T-cell (primary cell): ENCODE measurements around the gene DST. TPM values are rescaled to one million over a fixed set of nuclear protein-coding genes. Genes with fewer than 3 reads are reported as not detected.

ENCODE experiments used
- ATAC-seq, 4 experiments: fragments of 200-7000 bp in 3 of 4; fragments of 150-1000 bp in 1 of 4; cut with Tn5 transposase; replicated peaks in 1 of 4; 1 replicate in 3 of 4; 2 replicates in 1 of 4; pipeline ENCODE4 v1.10.0; 2021; ENCODE audit warnings: moderate library complexity in 3 of 4, mild to moderate bottlenecking in 2 of 4, moderate number of reproducible peaks in 1 of 4
- CTCF ChIA-PET, 2 donors: fragments of 300-600 bp; sonication (Branson Sonifier 250); formaldehyde crosslinking; loops; one replicate each; lab custom pipeline; 2022; ENCODE audit warnings: antibody characterized with exemption in 2 of 2; lab: Charles Lee
- POLR2A ChIA-PET, 2 donors: fragments of 300-600 bp; sonication (Branson Sonifier 250); formaldehyde crosslinking; loops; one replicate each; lab custom pipeline; 2022; ENCODE audit warnings: antibody characterized with exemption in 2 of 2; lab: Charles Lee
- DNase-seq, 35 experiments: peaks; one replicate each; pipeline versions ENCODE4 v3.0.0 to v3.0.0-alpha.2; 2013 to 2023
- H3K27ac ChIP-seq: one replicate; pipeline ENCODE4 v1.5.1; 2013; ENCODE audit warnings: low read length
- H3K27me3 ChIP-seq, 2 experiments: replicated peaks in 1 of 2; 1 replicate in 1 of 2; 2 replicates in 1 of 2; pipeline versions ENCODE4 v1.6.1 to v1.7.0; 2013; ENCODE audit warnings: low read length in 1 of 2, mixed read lengths in 1 of 2; ENCODE audit not compliant: control insufficient read depth in 2 of 2, insufficient read depth in 2 of 2; ENCODE audit errors: extremely low read depth in 1 of 2
- H3K36me3 ChIP-seq, 2 donors: 1 replicate in 1 of 2; 2 replicates in 1 of 2; pipeline versions ENCODE4 v1.6.1 to v1.7.0; 2013; ENCODE audit warnings: low read length in 1 of 2; ENCODE audit not compliant: control insufficient read depth in 2 of 2, insufficient read depth in 1 of 2; ENCODE audit errors: extremely low read depth in 1 of 2
- H3K4me1 ChIP-seq, 2 experiments: 1 replicate in 1 of 2; 2 replicates in 1 of 2; pipeline versions ENCODE4 v1.6.1 to v1.7.0; 2013; ENCODE audit warnings: low read length in 2 of 2, mixed read lengths in 1 of 2; ENCODE audit not compliant: insufficient read depth in 2 of 2, control insufficient read depth in 1 of 2; ENCODE audit errors: extremely low read depth in 1 of 2
- H3K4me3 ChIP-seq, 2 donors: 1 replicate in 1 of 2; 2 replicates in 1 of 2; pipeline versions ENCODE4 v1.5.1 to v1.7.0; 2013; ENCODE audit warnings: mild to moderate bottlenecking in 2 of 2, low read length in 1 of 2, moderate library complexity in 1 of 2; ENCODE audit not compliant: control insufficient read depth in 1 of 2; ENCODE audit errors: extremely low read depth in 1 of 2
- H3K9me3 ChIP-seq: 2 replicates; pipeline ENCODE4 v1.7.0; 2013
- H3K27ac Mint-ChIP-seq, 2 donors: one replicate each; pipeline ENCODE4 v1.8.0; 2020 to 2021; ENCODE audit warnings: mild to moderate bottlenecking in 2 of 2, mixed read lengths in 2 of 2
- H3K27me3 Mint-ChIP-seq, 2 donors: one replicate each; pipeline ENCODE4 v1.8.0; 2021 to 2022; ENCODE audit warnings: mixed read lengths in 2 of 2
- H3K36me3 Mint-ChIP-seq: one replicate; pipeline ENCODE4 v1.8.0; 2021; ENCODE audit warnings: mixed read lengths
- H3K4me1 Mint-ChIP-seq, 3 donors: one replicate each; pipeline ENCODE4 v1.8.0; 2020 to 2022; ENCODE audit warnings: mixed read lengths in 3 of 3, mild to moderate bottlenecking in 1 of 3
- H3K4me3 Mint-ChIP-seq, 3 donors: one replicate each; pipeline ENCODE4 v1.8.0; 2020 to 2022; ENCODE audit warnings: mild to moderate bottlenecking in 3 of 3, mixed read lengths in 3 of 3, moderate library complexity in 3 of 3
- H3K9me3 Mint-ChIP-seq, 3 donors: one replicate each; pipeline ENCODE4 v1.8.0; 2020 to 2022; ENCODE audit warnings: mixed read lengths in 3 of 3
- WGBS: methylation state at CpG from one replicate; pipeline ENCODE4 v1.1.5; 2013; ENCODE audit warnings: missing lambda C conversion rate; ENCODE audit not compliant: insufficient coverage; 5-methylcytosine and 5-hydroxymethylcytosine counted together
- total RNA-seq, 35 experiments: library from RNA in 6 of 35; stranded (reverse) in 6 of 35; fragments of 120-200 nt in 1 of 35; gene quantifications; one replicate each; pipeline versions ENCODE4 v1.2.1 to v1.2.4 and lab custom pipeline; 2013 to 2026

The DST gene
- total RNA-seq, 5 donors from 2014 or later (not counting 1 experiment from before 2014, with no cell fraction given): 3.1 to 12.1 (median 7.4) TPM

DNA sequence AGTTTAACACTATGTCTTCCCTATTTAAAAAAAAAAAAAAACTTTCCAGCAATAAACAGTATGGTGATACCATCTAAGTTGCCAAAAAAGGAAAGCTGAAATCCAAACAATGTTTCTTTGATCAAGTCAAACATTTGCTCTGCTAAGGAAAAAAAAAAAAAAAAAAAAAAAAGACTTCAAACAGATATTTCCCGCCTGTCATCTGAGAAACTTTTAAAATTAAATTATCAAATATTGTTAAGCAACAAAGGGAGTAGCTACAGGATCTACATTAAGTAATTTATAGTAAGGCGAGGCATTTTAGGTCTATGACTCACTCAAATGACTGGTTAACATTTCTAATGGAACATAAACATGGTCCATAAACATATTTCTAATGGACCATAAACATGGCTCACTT is 121.2 kb downstream of the DST start:
- peaks cover 3% of the 10 kb centered on the region for H3K36me3 Mint-ChIP-seq
- Histone ChIP-seq H3K4me3 (no peak overlapping the region), H3K4me1 (no peaks in the 10 kb centered on the region), H3K36me3 (no peaks in the 10 kb centered on the region), H3K9me3 (no peaks in the 10 kb centered on the region), H3K27ac (no peak overlapping the region), H3K27me3 (no peaks in the 10 kb centered on the region)
- H3K9me3 Mint-ChIP-seq: peaks cover 0 to 9% (median 8%) of the 10 kb centered on the region in 3 donors
- no peaks in the 10 kb centered on the region for H3K4me1 Mint-ChIP-seq
- POLR2A ChIA-PET: no interaction called here
- no peak overlapping the region for H3K4me3 Mint-ChIP-seq
- WGBS: no CpG with 5 or more reads among the region's 2 CpGs
- no peak overlapping the region for H3K27ac Mint-ChIP-seq
- DNase-seq (no peak), ATAC-seq (no peak)
- no peaks in the 10 kb centered on the region for H3K27me3 Mint-ChIP-seq
- CTCF ChIA-PET: no interaction called here

DNA sequence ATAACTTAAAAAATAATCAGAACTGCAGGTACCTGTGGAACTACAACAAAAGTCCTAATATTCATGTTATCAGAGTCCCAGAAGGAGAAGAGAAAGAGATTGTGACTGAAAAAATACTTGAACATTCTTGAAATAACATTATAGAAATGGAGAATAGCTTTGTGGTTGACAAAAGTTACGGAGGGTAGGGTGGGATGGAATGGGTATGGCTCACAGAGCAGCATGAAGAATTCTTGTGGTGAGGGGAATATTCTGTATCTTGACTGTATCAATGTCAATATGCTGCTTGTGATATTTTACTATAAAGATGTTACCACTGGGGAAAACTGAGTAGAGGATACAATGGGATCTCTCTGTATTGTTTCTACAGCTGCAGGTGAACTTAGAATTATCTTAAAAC is 122.5 kb downstream of the DST start:
- H3K36me3 ChIP-seq: no peaks in the 10 kb centered on the region
- Mint-ChIP-seq H3K4me1 (no peaks in the 10 kb centered on the region), H3K27me3 (no peaks in the 10 kb centered on the region), H3K36me3 (peaks cover 3% of the 10 kb centered on the region), H3K9me3 (peaks cover 0 to 9% (median 8%) of the 10 kb centered on the region in 3 donors), H3K4me3 (no peak overlapping the region), H3K27ac (no peak overlapping the region)
- no peak overlapping the region for H3K27ac ChIP-seq
- DNase-seq (no peak), ATAC-seq (no peak)
- CTCF ChIA-PET: interaction anchor here in 1 of 2 donors (1.3 kb wide), 1 partner anchor 22 kb away, joined by 8 read pairs; no protein-coding TSS in a partner anchor
- no peaks in the 10 kb centered on the region for H3K4me1 ChIP-seq
- POLR2A ChIA-PET: no interaction called here
- H3K4me3 ChIP-seq: no peak overlapping the region
- H3K27me3 ChIP-seq: no peaks in the 10 kb centered on the region
- WGBS: no CpG with 5 or more reads among the region's 1 CpG
- H3K9me3 ChIP-seq: no peaks in the 10 kb centered on the region

DNA sequence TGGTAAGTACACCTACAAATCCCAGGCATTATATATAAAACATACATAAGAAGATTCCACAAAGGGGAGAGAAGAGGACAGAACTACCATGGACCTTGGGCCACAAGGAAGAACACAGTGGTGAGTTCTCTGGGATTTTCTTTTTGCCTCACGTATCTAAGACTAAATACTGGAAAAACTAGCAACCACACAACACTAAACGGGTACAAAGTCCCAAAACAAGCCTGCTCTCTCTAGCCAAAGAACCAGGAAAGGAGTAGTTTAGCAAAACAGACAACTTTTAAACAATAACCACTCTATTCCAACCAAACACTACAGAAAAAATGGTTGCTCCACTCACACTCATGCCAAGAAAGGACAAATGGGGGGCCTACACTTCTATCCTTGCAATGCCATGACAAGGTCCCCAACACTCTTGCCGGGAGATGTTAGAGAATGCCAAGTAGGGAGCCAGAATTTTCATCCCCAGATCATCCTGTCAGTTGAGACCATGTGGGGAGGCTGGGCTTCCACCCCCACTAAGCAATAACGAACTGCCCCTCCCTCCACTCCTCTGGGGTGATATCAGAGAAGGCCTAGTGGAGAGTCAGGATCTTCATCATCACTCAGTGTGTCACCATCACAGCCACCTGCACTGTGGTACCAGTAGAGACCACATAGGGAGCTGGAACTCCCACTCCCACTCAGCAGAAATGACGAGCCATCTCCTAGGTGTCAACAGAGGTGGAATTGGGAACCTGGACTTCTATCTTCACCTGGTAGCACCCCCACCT is 123.5 kb downstream of the DST start:
- Mint-ChIP-seq H3K27ac (no peak overlapping the region), H3K9me3 (peaks cover 0 to 9% (median 8%) of the 10 kb centered on the region in 3 donors), H3K4me1 (no peaks in the 10 kb centered on the region), H3K36me3 (peaks cover 3% of the 10 kb centered on the region), H3K4me3 (no peak overlapping the region), H3K27me3 (no peaks in the 10 kb centered on the region)
- WGBS: 63% methylated on average over 1 of the region's 5 CpGs
- ChIA-PET CTCF (interaction anchor here in 1 of 2 donors (1.3 kb wide), 1 partner anchor 23 kb away, joined by 8 read pairs; no protein-coding TSS in a partner anchor), POLR2A (no interaction called here)
- DNase-seq: no peak
- Histone ChIP-seq H3K36me3 (no peaks in the 10 kb centered on the region), H3K4me3 (no peak overlapping the region), H3K27ac (no peak overlapping the region), H3K9me3 (no peaks in the 10 kb centered on the region), H3K4me1 (no peaks in the 10 kb centered on the region), H3K27me3 (no peaks in the 10 kb centered on the region)
- ATAC-seq: no peak

DNA sequence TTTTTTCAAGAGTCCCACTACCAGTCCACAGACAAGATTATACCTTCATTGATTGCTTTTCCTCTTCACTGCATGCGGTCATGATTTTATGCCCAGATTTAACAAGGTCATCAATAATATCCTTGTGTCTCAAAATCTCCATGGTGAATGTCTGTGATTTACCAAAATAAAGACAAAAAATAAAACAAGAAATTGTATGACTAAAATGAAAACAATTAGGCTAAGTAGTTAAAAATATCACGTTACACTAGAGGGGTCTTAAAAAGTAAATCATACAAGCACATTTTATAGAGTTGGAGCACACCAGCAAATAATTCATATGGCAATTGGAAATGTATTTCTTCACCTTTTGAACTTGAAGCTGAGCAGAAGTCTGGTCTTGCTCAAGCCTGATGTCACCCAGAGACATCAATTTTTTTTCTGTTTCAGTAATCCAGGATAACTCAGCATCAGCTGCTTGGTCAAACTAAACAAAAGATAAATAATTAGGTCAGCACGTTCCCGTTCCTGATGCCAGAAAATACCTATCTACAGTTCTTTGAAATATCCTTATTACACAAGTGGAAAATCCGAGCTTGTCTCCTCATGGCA is 125.4 kb downstream of the DST start:
- H3K4me1 Mint-ChIP-seq: no peaks in the 10 kb centered on the region
- H3K4me3 Mint-ChIP-seq: no peak overlapping the region
- ATAC-seq: no peak
- no peaks in the 10 kb centered on the region for H3K27me3 Mint-ChIP-seq
- H3K36me3 Mint-ChIP-seq: peaks cover 3% of the 10 kb centered on the region
- peaks cover 0 to 9% (median 8%) of the 10 kb centered on the region in 3 donors for H3K9me3 Mint-ChIP-seq
- DNase-seq: no peak
- no peaks in the 10 kb centered on the region for H3K36me3 ChIP-seq
- ChIA-PET CTCF (interaction anchor here (0.6 kb wide), 2 partner anchors 25 to 357 kb away, joined by 3 read pairs; no protein-coding TSS in a partner anchor), POLR2A (interaction anchor here in 1 of 2 donors (1.1 kb wide), 1 partner anchor 23 kb away, joined by 4 read pairs; no protein-coding TSS in a partner anchor)
- no peaks in the 10 kb centered on the region for H3K9me3 ChIP-seq
- no peak overlapping the region for H3K4me3 ChIP-seq
- no peaks in the 10 kb centered on the region for H3K4me1 ChIP-seq
- H3K27ac ChIP-seq: no peak overlapping the region
- H3K27me3 ChIP-seq: no peaks in the 10 kb centered on the region
- no peak overlapping the region for H3K27ac Mint-ChIP-seq
- no CpG with 5 or more reads among the region's 5 CpGs for WGBS

GRCh38 chr6:56516003-56516402 is 126.7 kb downstream of the DST start:
- Mint-ChIP-seq H3K4me1 (no peaks in the 10 kb centered on the region), H3K36me3 (peaks cover 3% of the 10 kb centered on the region), H3K9me3 (peaks cover 0 to 9% (median 8%) of the 10 kb centered on the region in 3 donors), H3K27ac (no peak overlapping the region), H3K27me3 (no peaks in the 10 kb centered on the region), H3K4me3 (no peak overlapping the region)
- no peaks in the 10 kb centered on the region for H3K36me3 ChIP-seq
- no peaks in the 10 kb centered on the region for H3K27me3 ChIP-seq
- ChIA-PET POLR2A (no interaction called here), CTCF (interaction anchor here in 1 of 2 donors (0.6 kb wide), 1 partner anchor 12 kb away, joined by 3 read pairs; no protein-coding TSS in a partner anchor)
- no peaks in the 10 kb centered on the region for H3K9me3 ChIP-seq
- DNase-seq (no peak), ATAC-seq (no peak)
- H3K4me1 ChIP-seq: no peaks in the 10 kb centered on the region
- no peak overlapping the region for H3K4me3 ChIP-seq
- no CpG with 5 or more reads among the region's 1 CpG for WGBS
- H3K27ac ChIP-seq: no peak overlapping the region

DNA sequence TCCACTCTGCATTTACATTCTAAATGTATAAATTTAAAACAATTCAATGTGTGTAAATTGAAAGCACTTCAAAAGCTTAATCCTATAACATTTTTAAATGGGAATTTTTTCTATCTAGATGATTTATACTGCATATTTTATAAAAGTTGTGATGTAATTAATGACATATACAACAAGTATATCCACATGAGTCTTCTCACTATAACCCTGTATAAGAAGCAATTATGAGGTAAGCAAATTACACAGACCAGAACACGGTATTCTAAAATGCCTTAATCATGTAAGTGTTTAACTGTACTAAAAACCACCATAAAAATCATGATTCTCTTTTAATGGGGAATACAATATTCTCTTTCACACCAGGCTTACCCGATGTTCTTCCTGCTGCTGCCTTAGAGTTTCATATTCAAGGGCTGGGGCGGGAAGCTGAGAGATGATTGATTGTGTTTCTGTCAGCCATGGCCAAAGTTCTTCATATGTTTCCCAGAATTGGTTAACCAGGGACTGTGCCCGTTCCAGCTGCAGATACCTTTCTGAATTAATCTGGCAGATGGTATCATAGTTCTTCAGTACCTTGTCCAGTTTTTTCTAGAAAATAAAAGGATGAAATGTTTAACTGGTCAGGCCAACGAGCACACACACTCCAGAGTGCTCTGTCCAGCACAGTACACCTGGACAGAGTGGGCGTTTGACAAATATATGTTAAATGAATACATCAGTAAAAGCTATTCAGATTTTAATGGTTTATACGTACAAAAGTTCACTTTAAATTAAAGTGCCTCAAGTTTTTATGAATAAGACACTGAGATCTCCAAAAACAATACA is 127.4 kb downstream of the DST start:
- H3K27ac Mint-ChIP-seq: no peak overlapping the region
- Histone ChIP-seq H3K36me3 (no peaks in the 10 kb centered on the region), H3K4me3 (no peak overlapping the region), H3K4me1 (no peaks in the 10 kb centered on the region), H3K9me3 (no peaks in the 10 kb centered on the region), H3K27ac (no peak overlapping the region), H3K27me3 (no peaks in the 10 kb centered on the region)
- no peaks in the 10 kb centered on the region for H3K4me1 Mint-ChIP-seq
- no peak overlapping the region for H3K4me3 Mint-ChIP-seq
- ChIA-PET CTCF (interaction anchor here in 1 of 2 donors (0.6 kb wide), 1 partner anchor 11 kb away, joined by 3 read pairs; no protein-coding TSS in a partner anchor), POLR2A (no interaction called here)
- DNase-seq (no peak), ATAC-seq (no peak)
- H3K36me3 Mint-ChIP-seq: peaks cover 2% of the 10 kb centered on the region
- WGBS: 50% methylated on average over 1 of the region's 7 CpGs
- peaks cover 0 to 9% (median 7%) of the 10 kb centered on the region in 3 donors for H3K9me3 Mint-ChIP-seq
- no peaks in the 10 kb centered on the region for H3K27me3 Mint-ChIP-seq
